ENCODE data around the gene IGF1R. TPM values are rescaled to one million over a fixed set of nuclear protein-coding genes. Genes with fewer than 3 reads are reported as not detected.

Gene IGF1R
- total and polyA plus RNA-seq, 2 of the 8 experiments (the other 6 are each of a cell fraction or from before 2014, with no cell fraction given): 32.9 to 109 TPM

GRCh38 chr15:98655732-98656131, 7.4 kb downstream of the IGF1R start:
- H3K4me3 ChIP-seq (ENCODE audit: extremely low read depth in 1 of 4, insufficient read depth in 2 of 4, low read depth in 3 of 4, low read length in 4 of 4): no peak overlapping the region
- CTCF ChIA-PET (ENCODE audit: partially characterized antibody): interaction anchor here (0.6 to 11.6 kb wide), 4 partner anchors 12 to 135 kb away, joined by 3 to 124 read pairs (median 13); no protein-coding TSS in a partner anchor
- H4K20me1 ChIP-seq (replicated peaks in 1 of 2; ENCODE audit: control insufficient read depth in 1 of 2, insufficient read depth in 2 of 2, low read length in 2 of 2): peaks cover 30 to 35% of the 10 kb centered on the region in 2 experiments
- no peak for TF ChIP-seq CEBPB (IDR thresholded peaks at IDR 0.05; ENCODE audit: low read depth, low read length)

More at GRCh38 chr15:98655732-98656131, 7.4 kb downstream of the IGF1R start:
- 83% methylated on average over 8 of the region's 8 CpGs; no CpG with 5 or more reads in 1 of the 2 experiments for WGBS, 2 experiments (ENCODE audit: extremely low coverage in 1 of 2, insufficient coverage in 1 of 2, insufficient read length in 1 of 2, insufficient replicate concordance in 2 of 2, low coverage in 1 of 2, low lambda C conversion rate in 2 of 2, missing lambda C conversion rate in 1 of 2)
- H3K9me3 ChIP-seq (ENCODE audit: insufficient read depth in 2 of 2, low read depth in 1 of 2, low read length in 1 of 2): no peaks in the 10 kb centered on the region
- no peak overlapping the region for H3K9ac ChIP-seq (replicated peaks in 1 of 4; ENCODE audit: extremely low read depth in 1 of 4, low read depth in 3 of 4, low read length in 3 of 4)
- H2BK15ac ChIP-seq (ENCODE audit: low read length): no peak overlapping the region
- no peak overlapping the region for H3K18ac ChIP-seq (ENCODE audit: extremely low read depth, low read length)
- FAIRE-seq (no peak), DNase-seq (ENCODE audit: low read depth in 1 of 2, low spot score in 2 of 2) (no peak)
- no peak overlapping the region for H2AK5ac ChIP-seq (ENCODE audit: low read depth, low read length)
- H2BK5ac ChIP-seq (ENCODE audit: low read depth, low read length): no peak overlapping the region
- H2BK12ac ChIP-seq (ENCODE audit: low read depth, low read length): no peak overlapping the region
- H3K27me3 ChIP-seq (replicated peaks in 1 of 4; ENCODE audit: control insufficient read depth in 3 of 4, extremely low read depth in 1 of 4, insufficient read depth in 3 of 4, low read length in 3 of 4): no peaks in the 10 kb centered on the region
- no peaks in the 10 kb centered on the region for H3K36me3 ChIP-seq (ENCODE audit: control insufficient read depth in 2 of 4, insufficient read depth in 4 of 4, low read length in 3 of 4)
- no peak overlapping the region for H4K8ac ChIP-seq (ENCODE audit: extremely low read depth, insufficient read depth, low read length)
- peaks cover 53 to 100% of the 10 kb centered on the region in 2 experiments for H3K79me2 ChIP-seq (ENCODE audit: control insufficient read depth in 1 of 2, insufficient read depth in 2 of 2, low read length in 2 of 2)
- H2AFZ ChIP-seq (ENCODE audit: low read length): no peak overlapping the region
- H4K5ac ChIP-seq (ENCODE audit: insufficient read length, low read depth, low read length): no peak overlapping the region
- no peak overlapping the region for H3K27ac ChIP-seq (ENCODE audit: low read depth, low read length)
- H2BK20ac ChIP-seq (ENCODE audit: low read length): no peak overlapping the region
- no peak overlapping the region for H3K4me2 ChIP-seq (ENCODE audit: insufficient read depth in 1 of 2, low read depth in 2 of 2, low read length in 2 of 2)
- H3K4me1 ChIP-seq (replicated peaks in 1 of 4; ENCODE audit: control insufficient read depth in 3 of 4, insufficient read depth in 4 of 4, low read length in 3 of 4): peaks cover 2 to 17% (median 16%) of the 10 kb centered on the region in 4 experiments
- no peak overlapping the region for H3K4ac ChIP-seq (replicated peaks; ENCODE audit: insufficient read length, low read depth, low read length)
- H4K91ac ChIP-seq (replicated peaks; ENCODE audit: insufficient read length, low read length): no peak overlapping the region
- H2BK120ac ChIP-seq (replicated peaks; ENCODE audit: low read depth, low read length): no peak overlapping the region
- POLR2A ChIA-PET (ENCODE audit: partially characterized antibody): interaction anchor here (0.6 to 2.1 kb wide), 2 partner anchors 11 to 47 kb away, joined by 3 to 7 read pairs; no protein-coding TSS in a partner anchor
- no peak overlapping the region for H3K23ac ChIP-seq (ENCODE audit: insufficient read length)
- H3K23me2 ChIP-seq (ENCODE audit: low read depth, low read length): peaks cover 4% of the 10 kb centered on the region
- no peak overlapping the region for H3K56ac ChIP-seq (replicated peaks; ENCODE audit: insufficient read length, low read depth, low read length)
- peaks cover 7% of the 10 kb centered on the region for H3K79me1 ChIP-seq (ENCODE audit: low read depth, low read length)
- H3K14ac ChIP-seq (ENCODE audit: insufficient read length): no peak overlapping the region
